Measurements from ENCODE around the gene ADCY2.

Gene ADCY2

GRCh38 chr5:7586480-7586879, 190.5 kb downstream of the ADCY2 start:
- Histone ChIP-seq H3K4me1 (ENCODE audit: control insufficient read depth, insufficient read depth, low read length) (peaks cover 8% of the 10 kb centered on the region; the same call in 1 of the 2 replicates), H3K27ac (ENCODE audit: low read depth, low read length) (no peak overlapping the region), H3K9ac (ENCODE audit: low read length) (no peak overlapping the region), H3K4me3 (ENCODE audit: low read depth, low read length) (no peak overlapping the region), H3K36me3 (ENCODE audit: control insufficient read depth, insufficient read depth, low read length) (no peaks in the 10 kb centered on the region; the same call in 1 of the 2 replicates), H3K27me3 (ENCODE audit: control insufficient read depth, insufficient read depth, low read length) (no peaks in the 10 kb centered on the region), H3K9me3 (ENCODE audit: control insufficient read depth, insufficient read depth, low read depth, low read length) (no peaks in the 10 kb centered on the region)

GRCh38 chr5:7589800-7590199, 193.9 kb downstream of the ADCY2 start:
- Histone ChIP-seq H3K4me1 (ENCODE audit: control insufficient read depth, insufficient read depth, low read length) (peaks cover 13% of the 10 kb centered on the region; the same call in 1 of the 2 replicates), H3K36me3 (ENCODE audit: control insufficient read depth, insufficient read depth, low read length) (no peaks in the 10 kb centered on the region; the same call in 1 of the 2 replicates), H3K9me3 (ENCODE audit: control insufficient read depth, insufficient read depth, low read depth, low read length) (no peaks in the 10 kb centered on the region), H3K4me3 (ENCODE audit: low read depth, low read length) (no peak overlapping the region), H3K27me3 (ENCODE audit: control insufficient read depth, insufficient read depth, low read length) (no peaks in the 10 kb centered on the region), H3K9ac (ENCODE audit: low read length) (no peak overlapping the region), H3K27ac (ENCODE audit: low read depth, low read length) (0 out of 2 replicates have a peak overlapping the region, but pooled peaks have one; percentile 3)

GRCh38 chr5:7592910-7593309, 197.0 kb downstream of the ADCY2 start:
- H3K27ac ChIP-seq (ENCODE audit: low read depth, low read length): no peak overlapping the region
- H3K4me3 ChIP-seq (ENCODE audit: low read depth, low read length): no peak overlapping the region
- H3K4me1 ChIP-seq (ENCODE audit: control insufficient read depth, insufficient read depth, low read length): peaks cover 17% of the 10 kb centered on the region
- H3K27me3 ChIP-seq (ENCODE audit: control insufficient read depth, insufficient read depth, low read length): no peaks in the 10 kb centered on the region
- H3K9me3 ChIP-seq (ENCODE audit: control insufficient read depth, insufficient read depth, low read depth, low read length): no peaks in the 10 kb centered on the region
- H3K36me3 ChIP-seq (ENCODE audit: control insufficient read depth, insufficient read depth, low read length): no peaks in the 10 kb centered on the region
- no peak overlapping the region for H3K9ac ChIP-seq (ENCODE audit: low read length)

- H3K27me3 ChIP-seq (ENCODE audit: control insufficient read depth, insufficient read depth, low read length): no peaks in the 10 kb centered on the region
- H3K9me3 ChIP-seq (ENCODE audit: control insufficient read depth, insufficient read depth, low read depth, low read length): no peaks in the 10 kb centered on the region
- H3K4me1 ChIP-seq (ENCODE audit: control insufficient read depth, insufficient read depth, low read length): peaks cover 17% of the 10 kb centered on the region
- peaks cover 6% of the 10 kb centered on the region for H3K36me3 ChIP-seq (ENCODE audit: control insufficient read depth, insufficient read depth, low read length)
- H3K27ac ChIP-seq (ENCODE audit: low read depth, low read length): no peak overlapping the region
- H3K4me3 ChIP-seq (ENCODE audit: low read depth, low read length): no peak overlapping the region
- no peak overlapping the region for H3K9ac ChIP-seq (ENCODE audit: low read length)
Observed at GRCh38 chr5:7597059-7597642, 201.2 kb downstream of the ADCY2 start.

GRCh38 chr5:7606840-7607465, 211.0 kb downstream of the ADCY2 start:
- H3K27me3 ChIP-seq (ENCODE audit: control insufficient read depth, insufficient read depth, low read length): no peaks in the 10 kb centered on the region
- H3K27ac ChIP-seq (ENCODE audit: low read depth, low read length): peak overlapping the region; percentile 84
- H3K4me3 ChIP-seq (ENCODE audit: low read depth, low read length): 0 out of 2 replicates have a peak overlapping the region, but pooled peaks have one; percentile 18
- peaks cover 11% of the 10 kb centered on the region; the same call in 1 of the 2 replicates for H3K36me3 ChIP-seq (ENCODE audit: control insufficient read depth, insufficient read depth, low read length)
- peaks cover 33% of the 10 kb centered on the region for H3K4me1 ChIP-seq (ENCODE audit: control insufficient read depth, insufficient read depth, low read length)
- H3K9ac ChIP-seq (ENCODE audit: low read length): peak overlapping the region; percentile 63
- H3K9me3 ChIP-seq (ENCODE audit: control insufficient read depth, insufficient read depth, low read depth, low read length): peaks cover 10% of the 10 kb centered on the region

GRCh38 chr5:7608772-7609171, 212.8 kb downstream of the ADCY2 start:
- Histone ChIP-seq H3K4me3 (ENCODE audit: low read depth, low read length) (no peak overlapping the region), H3K9ac (ENCODE audit: low read length) (no peak overlapping the region), H3K9me3 (ENCODE audit: control insufficient read depth, insufficient read depth, low read depth, low read length) (peaks cover 2% of the 10 kb centered on the region; the same call in 1 of the 2 replicates), H3K4me1 (ENCODE audit: control insufficient read depth, insufficient read depth, low read length) (peaks cover 33% of the 10 kb centered on the region), H3K27ac (ENCODE audit: low read depth, low read length) (no peak overlapping the region), H3K36me3 (ENCODE audit: control insufficient read depth, insufficient read depth, low read length) (no peaks in the 10 kb centered on the region), H3K27me3 (ENCODE audit: control insufficient read depth, insufficient read depth, low read length) (no peaks in the 10 kb centered on the region)

GRCh38 chr5:7609726-7610125, 213.8 kb downstream of the ADCY2 start:
- Histone ChIP-seq H3K9me3 (ENCODE audit: control insufficient read depth, insufficient read depth, low read depth, low read length) (peaks cover 2% of the 10 kb centered on the region; the same call in 1 of the 2 replicates), H3K36me3 (ENCODE audit: control insufficient read depth, insufficient read depth, low read length) (no peaks in the 10 kb centered on the region), H3K4me3 (ENCODE audit: low read depth, low read length) (no peak overlapping the region), H3K4me1 (ENCODE audit: control insufficient read depth, insufficient read depth, low read length) (peaks cover 33% of the 10 kb centered on the region), H3K27me3 (ENCODE audit: control insufficient read depth, insufficient read depth, low read length) (no peaks in the 10 kb centered on the region), H3K9ac (ENCODE audit: low read length) (no peak overlapping the region), H3K27ac (ENCODE audit: low read depth, low read length) (no peak overlapping the region)

GRCh38 chr5:7610531-7611177, 214.7 kb downstream of the ADCY2 start:
- peaks cover 33% of the 10 kb centered on the region for H3K4me1 ChIP-seq (ENCODE audit: control insufficient read depth, insufficient read depth, low read length)
- H3K27ac ChIP-seq (ENCODE audit: low read depth, low read length): no peak overlapping the region
- no peak overlapping the region for H3K4me3 ChIP-seq (ENCODE audit: low read depth, low read length)
- no peak overlapping the region for H3K9ac ChIP-seq (ENCODE audit: low read length)
- no peaks in the 10 kb centered on the region for H3K36me3 ChIP-seq (ENCODE audit: control insufficient read depth, insufficient read depth, low read length)
- H3K9me3 ChIP-seq (ENCODE audit: control insufficient read depth, insufficient read depth, low read depth, low read length): peaks cover 2% of the 10 kb centered on the region; the same call in 1 of the 2 replicates
- no peaks in the 10 kb centered on the region for H3K27me3 ChIP-seq (ENCODE audit: control insufficient read depth, insufficient read depth, low read length)

GRCh38 chr5:7611518-7611917, 215.6 kb downstream of the ADCY2 start:
- H3K9me3 ChIP-seq (ENCODE audit: control insufficient read depth, insufficient read depth, low read depth, low read length): peaks cover 2% of the 10 kb centered on the region; the same call in 1 of the 2 replicates
- peaks cover 26% of the 10 kb centered on the region for H3K4me1 ChIP-seq (ENCODE audit: control insufficient read depth, insufficient read depth, low read length)
- H3K27ac ChIP-seq (ENCODE audit: low read depth, low read length): no peak overlapping the region
- no peaks in the 10 kb centered on the region for H3K36me3 ChIP-seq (ENCODE audit: control insufficient read depth, insufficient read depth, low read length)
- no peak overlapping the region for H3K4me3 ChIP-seq (ENCODE audit: low read depth, low read length)
- H3K27me3 ChIP-seq (ENCODE audit: control insufficient read depth, insufficient read depth, low read length): no peaks in the 10 kb centered on the region
- H3K9ac ChIP-seq (ENCODE audit: low read length): no peak overlapping the region

GRCh38 chr5:7615566-7616061, 219.7 kb downstream of the ADCY2 start:
- no peak overlapping the region for H3K27ac ChIP-seq (ENCODE audit: low read depth, low read length)
- H3K4me1 ChIP-seq (ENCODE audit: control insufficient read depth, insufficient read depth, low read length): peaks cover 4% of the 10 kb centered on the region
- no peak overlapping the region for H3K4me3 ChIP-seq (ENCODE audit: low read depth, low read length)
- 0 out of 2 replicates have a peak, but pooled peaks cover 3% of the 10 kb centered on the region for H3K36me3 ChIP-seq (ENCODE audit: control insufficient read depth, insufficient read depth, low read length)
- H3K27me3 ChIP-seq (ENCODE audit: control insufficient read depth, insufficient read depth, low read length): no peaks in the 10 kb centered on the region
- H3K9ac ChIP-seq (ENCODE audit: low read length): no peak overlapping the region
- no peaks in the 10 kb centered on the region for H3K9me3 ChIP-seq (ENCODE audit: control insufficient read depth, insufficient read depth, low read depth, low read length)

GRCh38 chr5:7616897-7617296, 221.0 kb downstream of the ADCY2 start:
- H3K9me3 ChIP-seq (ENCODE audit: control insufficient read depth, insufficient read depth, low read depth, low read length): no peaks in the 10 kb centered on the region
- H3K4me1 ChIP-seq (ENCODE audit: control insufficient read depth, insufficient read depth, low read length): peaks cover 6% of the 10 kb centered on the region
- H3K36me3 ChIP-seq (ENCODE audit: control insufficient read depth, insufficient read depth, low read length): 0 out of 2 replicates have a peak, but pooled peaks cover 3% of the 10 kb centered on the region
- no peaks in the 10 kb centered on the region for H3K27me3 ChIP-seq (ENCODE audit: control insufficient read depth, insufficient read depth, low read length)
- H3K9ac ChIP-seq (ENCODE audit: low read length): no peak overlapping the region
- H3K4me3 ChIP-seq (ENCODE audit: low read depth, low read length): no peak overlapping the region
- H3K27ac ChIP-seq (ENCODE audit: low read depth, low read length): no peak overlapping the region

Measured in HUES6 (cell line).